Endothelial cell of umbilical vein (primary cell): Measurements from ENCODE around the gene TRIM47. TPM values are rescaled to one million over a fixed set of nuclear protein-coding genes. Genes with fewer than 3 reads are reported as not detected.

Experiments used
- BruUV-seq: library from RNA; stranded (reverse); fragments of 400-500 nt; replicated peaks from 2 replicates; lab custom pipeline; 2021; lab: Mats Ljungman, UMichigan
- CTCF ChIA-PET: fragments of 300-600, 350-600 bp; sonication (Branson Sonifier 250); formaldehyde crosslinking; loops from one replicate; lab custom pipeline; 2021; ENCODE audit warnings: antibody characterized with exemption, inconsistent platforms; lab: Charles Lee
- POLR2A ChIA-PET: fragments of 300-600, 350-600 bp; sonication (Branson Sonifier 250); formaldehyde crosslinking; loops from one replicate; lab custom pipeline; 2021; ENCODE audit warnings: antibody characterized with exemption, inconsistent platforms; lab: Charles Lee
- DNase-seq: peaks from one replicate; pipeline ENCODE4 v3.0.0-alpha.2; 2011; ENCODE audit warnings: low read depth, low spot score
- FAIRE-seq: peaks from 2 replicates; lab custom pipeline; 2011; peaks lifted over from hg19 to GRCh38; lab: Jason Lieb, UNC
- H2AFZ ChIP-seq: 2 replicates; pipeline ENCODE4 v1.6.0; 2012; ENCODE audit warnings: low read depth, low read length, control low read depth, inconsistent platforms
- H3K27ac ChIP-seq: 2 replicates; pipeline ENCODE4 v1.5.1; 2011; ENCODE audit warnings: low read depth, mild to moderate bottlenecking, control low read depth, low read length, moderate library complexity; ENCODE audit not compliant: insufficient read depth
- H3K27me3 ChIP-seq, 2 experiments: 2 replicates each; pipeline versions ENCODE4 v1.6.0 to v1.6.1; 2011; ENCODE audit warnings: low read length in 2 of 2, mixed read lengths in 1 of 2; ENCODE audit not compliant: control insufficient read depth in 2 of 2, insufficient read depth in 2 of 2
- H3K36me3 ChIP-seq, 2 experiments: 2 replicates in 1 of 2; 3 replicates in 1 of 2; pipeline ENCODE4 v1.5.1; 2011; ENCODE audit warnings: low read length in 2 of 2, mild to moderate bottlenecking in 1 of 2, moderate library complexity in 1 of 2; ENCODE audit not compliant: control insufficient read depth in 2 of 2, insufficient read depth in 2 of 2; ENCODE audit errors: extremely low read depth in 1 of 2
- H3K4me1 ChIP-seq: 3 replicates; pipeline ENCODE4 v1.5.1; 2011; ENCODE audit warnings: mild to moderate bottlenecking, low read length; ENCODE audit not compliant: control insufficient read depth, insufficient read depth; ENCODE audit errors: extremely low read depth
- H3K4me2 ChIP-seq: 2 replicates; pipeline ENCODE4 v1.6.1; 2011; ENCODE audit warnings: low read length, control low read depth, mixed read lengths; ENCODE audit not compliant: insufficient read depth
- H3K4me3 ChIP-seq, 3 experiments: fragments of 200-600 bp in 1 of 3; sonication (generic), shearing (Covaris generic) in 1 of 3; replicated peaks in 1 of 3; 2 replicates each; pipeline ENCODE4 v1.5.1; 2011 to 2016; ENCODE audit warnings: control low read depth in 3 of 3, low read length in 3 of 3, mild to moderate bottlenecking in 2 of 3, inconsistent platforms in 1 of 3, low read depth in 1 of 3, moderate library complexity in 1 of 3; ENCODE audit not compliant: insufficient read depth in 1 of 3
- H3K79me2 ChIP-seq: 2 replicates; pipeline ENCODE4 v1.6.0; 2012; ENCODE audit warnings: low read length, inconsistent platforms; ENCODE audit not compliant: control insufficient read depth, insufficient read depth
- H3K9ac ChIP-seq: replicated peaks from 2 replicates; pipeline ENCODE3; 2011; ENCODE audit warnings: low read length, control low read depth; ENCODE audit not compliant: insufficient read depth; ENCODE audit errors: extremely low read depth
- H3K9me1 ChIP-seq: replicated peaks from 3 replicates; pipeline ENCODE4 v1.6.0; 2011; ENCODE audit warnings: mild to moderate bottlenecking, low read length; ENCODE audit not compliant: control insufficient read depth, insufficient read depth; ENCODE audit errors: extremely low read depth
- H3K9me3 ChIP-seq: replicated peaks from 2 replicates; pipeline ENCODE4 v1.5.1; 2012; ENCODE audit warnings: low read length, inconsistent platforms; ENCODE audit not compliant: control insufficient read depth, insufficient read depth
- H4K20me1 ChIP-seq: replicated peaks from 2 replicates; pipeline ENCODE3; 2011; ENCODE audit warnings: mild to moderate bottlenecking, low read length; ENCODE audit not compliant: control insufficient read depth, insufficient read depth; ENCODE audit errors: extremely low read depth
- EZH2 ChIP-seq: IDR thresholded peaks from 2 replicates; pipeline ENCODE4 v1.6.1; 2012; ENCODE audit warnings: borderline replicate concordance, low read depth, mild to moderate bottlenecking, moderate library complexity, low read length, inconsistent platforms; ENCODE audit not compliant: severe bottlenecking
- FOS ChIP-seq: IDR thresholded peaks from 2 replicates; pipeline ENCODE4 v1.6.1; 2011; ENCODE audit warnings: mild to moderate bottlenecking, low read length, moderate library complexity, borderline replicate concordance; ENCODE audit not compliant: insufficient read depth
- GATA2 ChIP-seq: IDR thresholded peaks from 2 replicates; pipeline ENCODE4 v1.7.0; 2011; ENCODE audit warnings: low read depth, mild to moderate bottlenecking, moderate library complexity, mixed read lengths, low read length; ENCODE audit not compliant: insufficient read length, insufficient read depth
- JUN ChIP-seq: IDR thresholded peaks from 2 replicates; pipeline ENCODE4 v1.6.1; 2011; ENCODE audit warnings: borderline replicate concordance, low read depth; ENCODE audit not compliant: insufficient read length, insufficient read depth
- MYC ChIP-seq: IDR thresholded peaks from one replicate; pipeline ENCODE4 v1.6.1; 2011; ENCODE audit warnings: mild to moderate bottlenecking, low read depth, low read length
- POLR2A ChIP-seq: IDR thresholded peaks from 2 replicates; pipeline ENCODE4 v1.6.1; 2012; ENCODE audit warnings: low read depth, mild to moderate bottlenecking, control low read depth, low read length
- POLR2AphosphoS5 ChIP-seq: IDR thresholded peaks from 2 replicates; pipeline ENCODE4 v1.6.1; 2012; ENCODE audit warnings: low read depth, mild to moderate bottlenecking, control low read depth, low read length, moderate library complexity; ENCODE audit not compliant: insufficient read depth
- dilution Hi-C: fragments of 300-500 bp; cut with MboI; formaldehyde crosslinking; loops from one replicate; pipeline ENCODE4 v1.15.0; 2019; ENCODE audit warnings: low sequenced_read_pairs; ENCODE audit not compliant: extremely low pct_ligation_motif_present
- intact Hi-C: fragments of 100-400 bp; cut with micrococcal nuclease; formaldehyde crosslinking; loops from one replicate; pipeline ENCODE4 v1.10.0; 2022
- polyA plus RNA-seq, 4 experiments: library from polyadenylated mRNA; depleted of rRNA in 3 of 4; stranded (reverse) in 3 of 4; unstranded in 1 of 4; fragments of >200 nt; gene quantifications; 2 replicates each; pipeline versions ENCODE4 v1.2.1 to v1.2.3, GENCODE V29; 2011 to 2012; ENCODE audit warnings: missing spikeins in 1 of 4
- total RNA-seq: library from RNA; stranded (reverse); gene quantifications from 2 replicates; pipeline ENCODE4 v1.2.3, GENCODE V29; 2021
- TF ChIP-seq, protein P1 (sequence below): IDR thresholded peaks from 2 replicates; pipeline ENCODE4 v1.6.1; 2011; ENCODE audit not compliant: insufficient read depth, insufficient read length
- TF ChIP-seq, protein P2 (sequence below), 2 donors: IDR thresholded peaks; 1 replicate in 1 of 2; 2 replicates in 1 of 2; pipeline ENCODE4 v1.5.1; 2011; ENCODE audit warnings: low read length in 2 of 2, mild to moderate bottlenecking in 2 of 2, moderate library complexity in 2 of 2, control low read depth in 1 of 2, inconsistent platforms in 1 of 2, low read depth in 1 of 2; ENCODE audit not compliant: insufficient read depth in 1 of 2; ENCODE audit errors: extremely low read depth in 1 of 2

Gene TRIM47
- total and polyA plus RNA-seq, 2 donors (not counting 3 experiments of a cell fraction or from before 2014, with no cell fraction given) = 67.7 to 75.1 TPM

DNA sequence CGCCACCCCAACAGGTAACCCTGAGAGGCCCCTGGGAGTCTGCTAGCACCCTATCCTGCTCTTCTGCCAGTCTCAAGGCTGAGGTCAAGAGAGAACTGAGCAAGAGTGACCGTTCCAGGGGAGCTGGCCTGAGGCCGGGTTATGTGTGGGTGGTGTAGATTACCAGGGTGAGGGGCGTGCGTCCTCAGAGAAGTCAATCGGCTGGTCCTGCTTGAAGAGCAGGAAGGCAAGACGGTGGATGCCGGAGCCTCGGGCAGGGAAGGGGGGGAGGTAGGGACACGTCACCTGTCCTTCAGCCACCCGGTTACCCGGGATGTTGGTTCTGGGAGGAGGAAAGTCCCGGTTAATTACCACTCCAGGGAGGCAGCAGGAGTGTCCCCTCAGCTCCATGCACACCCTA, 21.0 kb upstream of the TRIM47 start:
- intact Hi-C loops (loop anchor here (5.0 kb wide), 1 partner anchor 122 kb away; a partner anchor contains a TSS), dilution Hi-C loops (no loop called here)
- Histone ChIP-seq H3K27ac (no peak overlapping the region), H3K79me2 (peaks cover 22% of the 10 kb centered on the region), H3K4me1 (peaks cover 25% of the 10 kb centered on the region), H2AFZ (no peak overlapping the region), H3K36me3 (peaks cover 7 to 28% of the 10 kb centered on the region in 2 experiments), H3K9ac (no peak overlapping the region), H4K20me1 (no peaks in the 10 kb centered on the region), H3K27me3 (no peaks in the 10 kb centered on the region), H3K9me3 (no peaks in the 10 kb centered on the region), H3K4me3 (no peak overlapping the region), H3K9me1 (no peaks in the 10 kb centered on the region), H3K4me2 (no peak overlapping the region)
- POLR2A ChIA-PET = no interaction called here
- DNase-seq = no peak
- CTCF ChIA-PET = interaction anchor here (1.7 kb wide), 1 partner anchor 108 kb away, joined by 4 read pairs; no protein-coding TSS in a partner anchor
- FAIRE-seq = no peak
- no TSS peak for BruUV-seq
- TF ChIP-seq MYC (no peak), EZH2 (no peak), GATA2 (no peak), POLR2A (no peak), JUN (no peak), FOS (no peak), POLR2AphosphoS5 (no peak)
- TF ChIP-seq, protein P1, sequence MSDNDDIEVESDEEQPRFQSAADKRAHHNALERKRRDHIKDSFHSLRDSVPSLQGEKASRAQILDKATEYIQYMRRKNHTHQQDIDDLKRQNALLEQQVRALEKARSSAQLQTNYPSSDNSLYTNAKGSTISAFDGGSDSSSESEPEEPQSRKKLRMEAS = no peak
- TF ChIP-seq, protein P2, sequence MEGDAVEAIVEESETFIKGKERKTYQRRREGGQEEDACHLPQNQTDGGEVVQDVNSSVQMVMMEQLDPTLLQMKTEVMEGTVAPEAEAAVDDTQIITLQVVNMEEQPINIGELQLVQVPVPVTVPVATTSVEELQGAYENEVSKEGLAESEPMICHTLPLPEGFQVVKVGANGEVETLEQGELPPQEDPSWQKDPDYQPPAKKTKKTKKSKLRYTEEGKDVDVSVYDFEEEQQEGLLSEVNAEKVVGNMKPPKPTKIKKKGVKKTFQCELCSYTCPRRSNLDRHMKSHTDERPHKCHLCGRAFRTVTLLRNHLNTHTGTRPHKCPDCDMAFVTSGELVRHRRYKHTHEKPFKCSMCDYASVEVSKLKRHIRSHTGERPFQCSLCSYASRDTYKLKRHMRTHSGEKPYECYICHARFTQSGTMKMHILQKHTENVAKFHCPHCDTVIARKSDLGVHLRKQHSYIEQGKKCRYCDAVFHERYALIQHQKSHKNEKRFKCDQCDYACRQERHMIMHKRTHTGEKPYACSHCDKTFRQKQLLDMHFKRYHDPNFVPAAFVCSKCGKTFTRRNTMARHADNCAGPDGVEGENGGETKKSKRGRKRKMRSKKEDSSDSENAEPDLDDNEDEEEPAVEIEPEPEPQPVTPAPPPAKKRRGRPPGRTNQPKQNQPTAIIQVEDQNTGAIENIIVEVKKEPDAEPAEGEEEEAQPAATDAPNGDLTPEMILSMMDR (IDR thresholded peaks at IDR 0.05; ENCODE audit: extremely low read depth in 1 of 2, insufficient read depth in 1 of 2, low read depth in 1 of 2, low read length in 2 of 2) = no peak
